ENCODE results near the gene CST11. TPM values are rescaled to one million over a fixed set of nuclear protein-coding genes. Genes with fewer than 3 reads are reported as not detected.

CST11 gene
- total RNA-seq, 4 donors from 2014 or later: not detected

DNA sequence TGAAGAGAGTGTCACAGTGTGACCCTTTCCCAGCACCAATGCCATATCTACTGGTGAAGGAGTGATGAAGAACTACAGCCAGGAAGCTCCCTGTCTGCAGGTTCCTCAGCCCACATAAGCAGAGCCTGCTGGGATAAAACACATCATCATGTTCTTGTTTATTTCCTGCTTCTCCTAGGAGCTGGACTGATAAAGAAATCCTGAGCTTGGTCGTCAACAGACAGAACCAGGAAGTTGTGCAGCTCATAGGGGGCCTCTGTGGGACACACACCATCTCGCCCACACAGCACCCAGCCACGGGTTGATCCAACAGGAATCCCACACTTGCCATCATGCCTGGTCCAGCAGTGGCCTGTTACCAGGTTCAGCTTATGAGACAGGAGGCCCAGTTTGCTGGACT is 16.0 kb downstream of the CST11 start:
- H3K9me3 ChIP-seq: no peaks in the 10 kb centered on the region
- WGBS, 2 donors (ENCODE audit: low coverage in 1 of 2): 55 to 67% methylated on average over 1 to 3 of the region's 3 CpGs
- no peak for ATAC-seq
- H3K4me3 ChIP-seq: no peak overlapping the region
- TF ChIP-seq, protein P1, sequence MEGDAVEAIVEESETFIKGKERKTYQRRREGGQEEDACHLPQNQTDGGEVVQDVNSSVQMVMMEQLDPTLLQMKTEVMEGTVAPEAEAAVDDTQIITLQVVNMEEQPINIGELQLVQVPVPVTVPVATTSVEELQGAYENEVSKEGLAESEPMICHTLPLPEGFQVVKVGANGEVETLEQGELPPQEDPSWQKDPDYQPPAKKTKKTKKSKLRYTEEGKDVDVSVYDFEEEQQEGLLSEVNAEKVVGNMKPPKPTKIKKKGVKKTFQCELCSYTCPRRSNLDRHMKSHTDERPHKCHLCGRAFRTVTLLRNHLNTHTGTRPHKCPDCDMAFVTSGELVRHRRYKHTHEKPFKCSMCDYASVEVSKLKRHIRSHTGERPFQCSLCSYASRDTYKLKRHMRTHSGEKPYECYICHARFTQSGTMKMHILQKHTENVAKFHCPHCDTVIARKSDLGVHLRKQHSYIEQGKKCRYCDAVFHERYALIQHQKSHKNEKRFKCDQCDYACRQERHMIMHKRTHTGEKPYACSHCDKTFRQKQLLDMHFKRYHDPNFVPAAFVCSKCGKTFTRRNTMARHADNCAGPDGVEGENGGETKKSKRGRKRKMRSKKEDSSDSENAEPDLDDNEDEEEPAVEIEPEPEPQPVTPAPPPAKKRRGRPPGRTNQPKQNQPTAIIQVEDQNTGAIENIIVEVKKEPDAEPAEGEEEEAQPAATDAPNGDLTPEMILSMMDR (IDR thresholded peaks at IDR 0.05): no peak
- no peak for TF ChIP-seq POLR2AphosphoS5 (IDR thresholded peaks at IDR 0.05)
- TF ChIP-seq EP300 (IDR thresholded peaks at IDR 0.05): no peak
- TF ChIP-seq POLR2A (IDR thresholded peaks at IDR 0.05): no peak
- no peaks in the 10 kb centered on the region for H3K36me3 ChIP-seq
- H3K27me3 ChIP-seq: no peaks in the 10 kb centered on the region
- peaks cover 0 to 16% (median 0%) of the 10 kb centered on the region in 3 donors for H3K4me1 ChIP-seq
- peak overlapping the region in 1 of 4 donors; percentile 36 for H3K27ac ChIP-seq

DNA sequence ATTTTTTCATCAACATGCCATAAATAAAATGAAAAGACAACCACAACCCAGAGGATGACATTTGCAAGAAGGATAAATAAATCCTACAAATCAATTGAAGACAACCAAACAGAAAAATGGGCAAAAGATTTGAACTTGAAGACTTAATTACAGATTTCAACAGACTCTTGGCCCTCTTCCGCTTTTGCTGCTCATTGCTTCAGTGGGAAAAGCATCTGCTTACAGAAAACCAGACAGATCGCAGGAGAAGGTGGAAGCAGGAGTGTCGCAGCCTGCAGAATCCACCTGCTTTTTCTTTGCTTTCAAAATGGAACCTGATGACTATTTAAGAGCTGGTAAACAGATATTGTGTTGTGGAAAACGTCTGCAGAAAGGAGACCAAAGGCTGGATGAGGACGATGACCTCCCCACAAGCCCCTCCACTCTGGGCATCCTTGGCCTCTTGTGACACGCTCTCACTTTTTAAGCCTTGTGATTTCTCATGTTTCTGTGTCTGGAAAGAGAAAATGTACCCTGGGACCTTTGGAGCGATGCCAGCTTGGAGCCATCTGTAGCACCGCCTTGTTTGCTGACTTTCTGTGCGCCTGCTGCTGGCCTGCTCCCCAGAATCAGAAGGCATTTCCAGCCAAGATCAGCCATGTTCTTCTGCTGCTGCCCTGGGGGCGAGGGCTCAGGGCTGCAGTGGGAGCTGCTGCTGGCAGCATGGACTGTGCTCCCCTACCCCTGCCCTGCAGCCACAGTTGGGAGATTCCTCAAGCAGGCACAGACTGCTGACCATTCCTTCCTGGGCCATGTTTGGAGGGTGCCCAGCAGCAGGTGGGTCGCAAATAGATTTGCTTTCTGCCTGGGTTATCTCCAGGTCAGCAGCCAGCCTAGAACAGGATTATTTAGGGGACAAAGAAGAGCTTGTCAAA is 16.8 kb downstream of the CST11 start:
- peak overlapping the region in 1 of 4 donors; percentile 36 for H3K27ac ChIP-seq
- no peak for ATAC-seq
- WGBS, 2 donors (ENCODE audit: low coverage in 1 of 2): 73 to 85% methylated on average over 4 to 7 of the region's 11 CpGs
- H3K4me3 ChIP-seq: no peak overlapping the region
- H3K4me1 ChIP-seq: peaks cover 0 to 16% (median 0%) of the 10 kb centered on the region in 3 donors
- no peaks in the 10 kb centered on the region for H3K36me3 ChIP-seq
- no peak for TF ChIP-seq EP300 (IDR thresholded peaks at IDR 0.05)
- TF ChIP-seq, protein P1 (IDR thresholded peaks at IDR 0.05): no peak
- no peak for TF ChIP-seq POLR2A (IDR thresholded peaks at IDR 0.05)
- no peak for TF ChIP-seq POLR2AphosphoS5 (IDR thresholded peaks at IDR 0.05)
- H3K9me3 ChIP-seq: no peaks in the 10 kb centered on the region
- H3K27me3 ChIP-seq: no peaks in the 10 kb centered on the region

DNA sequence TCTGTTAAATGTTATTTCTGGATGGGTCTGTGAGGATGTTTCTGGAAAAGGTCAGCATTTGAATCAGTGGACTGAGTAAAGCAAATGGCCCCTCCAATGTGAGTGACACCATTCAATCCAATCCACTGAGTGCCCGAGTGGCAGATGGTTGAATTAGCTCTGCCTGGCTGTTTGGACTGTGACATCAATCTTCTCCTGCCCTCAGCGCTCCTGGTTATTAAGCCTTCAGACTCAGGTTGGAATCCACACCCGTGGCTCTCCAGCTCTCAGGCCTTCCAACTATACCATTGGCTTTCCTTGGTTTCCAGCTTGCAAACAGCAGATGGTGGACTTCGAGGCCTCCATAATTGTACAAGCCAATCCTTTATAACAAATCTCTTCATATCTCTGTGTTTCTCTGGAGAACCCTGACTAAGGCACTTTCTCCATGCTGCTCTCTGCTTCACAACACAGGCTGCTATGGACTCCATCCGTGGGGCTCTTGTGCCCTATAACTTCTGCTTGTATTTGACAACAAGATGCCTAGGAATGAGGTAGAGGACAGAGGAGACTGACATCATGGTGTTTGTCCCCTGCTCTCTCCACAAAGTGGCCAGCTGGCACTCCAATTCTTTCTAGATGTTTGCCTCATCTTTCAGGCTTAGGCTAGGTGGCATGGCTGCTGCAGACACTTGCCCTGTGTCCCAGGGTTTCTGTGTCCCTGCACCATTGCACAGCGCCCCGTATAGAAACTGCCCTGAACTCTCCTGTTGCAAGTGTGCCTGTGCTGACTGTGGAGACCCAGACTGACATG is 18.0 kb downstream of the CST11 start:
- Histone ChIP-seq H3K9me3 (no peaks in the 10 kb centered on the region), H3K27ac (no peak overlapping the region), H3K27me3 (no peaks in the 10 kb centered on the region), H3K4me1 (peaks cover 0 to 16% (median 0%) of the 10 kb centered on the region in 3 donors), H3K4me3 (no peak overlapping the region), H3K36me3 (no peaks in the 10 kb centered on the region)
- no peak for TF ChIP-seq POLR2AphosphoS5 (IDR thresholded peaks at IDR 0.05)
- no peak for TF ChIP-seq EP300 (IDR thresholded peaks at IDR 0.05)
- TF ChIP-seq, protein P1 (IDR thresholded peaks at IDR 0.05): no peak
- TF ChIP-seq POLR2A (IDR thresholded peaks at IDR 0.05): no peak
- no peak for ATAC-seq
- WGBS, 2 donors (ENCODE audit: low coverage in 1 of 2): 80 to 81% methylated on average over 5 of the region's 7 CpGs

DNA sequence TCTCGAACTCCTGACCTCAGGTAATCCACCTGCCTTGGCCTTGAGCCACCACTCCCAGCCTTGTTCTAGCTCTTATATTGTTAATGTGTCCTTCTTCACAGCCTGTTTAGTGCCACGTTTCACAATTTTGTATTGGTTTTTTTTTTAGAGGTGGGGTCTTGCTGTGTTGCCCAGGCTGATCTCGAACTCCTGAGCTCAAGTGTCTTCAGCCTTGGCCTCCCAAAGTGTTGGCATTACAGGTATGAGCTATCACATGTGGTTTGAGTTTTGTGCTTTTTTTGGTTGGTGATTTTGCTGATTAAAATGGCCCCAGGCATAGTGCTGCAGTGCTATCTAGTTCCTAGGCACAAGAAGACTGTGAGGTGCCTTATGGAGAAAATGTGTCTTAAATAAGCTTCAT is 19.0 kb downstream of the CST11 start:
- TF ChIP-seq POLR2AphosphoS5 (IDR thresholded peaks at IDR 0.05): no peak
- TF ChIP-seq, protein P1 (IDR thresholded peaks at IDR 0.05): no peak
- TF ChIP-seq EP300 (IDR thresholded peaks at IDR 0.05): no peak
- TF ChIP-seq POLR2A (IDR thresholded peaks at IDR 0.05): no peak
- 73 to 92% methylated on average over 2 of the region's 3 CpGs for WGBS, 2 donors (ENCODE audit: low coverage in 1 of 2)
- H3K4me1 ChIP-seq: peaks cover 0 to 16% (median 0%) of the 10 kb centered on the region in 3 donors
- ATAC-seq: no peak
- no peak overlapping the region for H3K27ac ChIP-seq
- H3K9me3 ChIP-seq: no peaks in the 10 kb centered on the region
- no peak overlapping the region for H3K4me3 ChIP-seq
- H3K27me3 ChIP-seq: no peaks in the 10 kb centered on the region
- H3K36me3 ChIP-seq: no peaks in the 10 kb centered on the region

All from gastroesophageal sphincter (tissue), 4 donors.